GM12878 (cell line): ENCODE data around the gene AKNA. TPM values are rescaled to one million over a fixed set of nuclear protein-coding genes. Genes with fewer than 3 reads are reported as not detected.

Experiments
- ATF2 ChIP-seq: IDR thresholded peaks from 2 replicates; pipeline ENCODE4 v1.6.1; 2012; ENCODE audit warnings: low read length, inconsistent platforms
- BRCA1 ChIP-seq: IDR thresholded peaks from 2 replicates; pipeline ENCODE4 v1.6.1; 2011; ENCODE audit warnings: low read depth, low read length, improper control_type of control experiment
- DPF2 ChIP-seq: fragments of 450-650 bp; IDR thresholded peaks from 2 replicates; pipeline ENCODE4 v1.6.1; 2017; ENCODE audit warnings: mild to moderate bottlenecking
- ELK1 ChIP-seq: IDR thresholded peaks from 2 replicates; pipeline ENCODE4 v1.6.1; 2012; ENCODE audit warnings: low read depth, low read length, improper control_type of control experiment
- FOS ChIP-seq: IDR thresholded peaks from 3 replicates; pipeline ENCODE4 v1.6.1; 2011; ENCODE audit warnings: borderline replicate concordance; ENCODE audit not compliant: insufficient read length; ENCODE audit errors: extremely low read depth
- RFX5 ChIP-seq: IDR thresholded peaks from 2 replicates; pipeline ENCODE4 v1.6.1; 2011; ENCODE audit warnings: low read depth, low read length, improper control_type of control experiment
- SIN3A ChIP-seq: IDR thresholded peaks from 2 replicates; pipeline ENCODE4 v1.6.1; 2012; ENCODE audit warnings: low read depth, low read length, improper control_type of control experiment
- SPI1 ChIP-seq: IDR thresholded peaks from 2 replicates; pipeline ENCODE4 v1.6.1; 2011; ENCODE audit warnings: low read depth, mild to moderate bottlenecking, low read length, moderate library complexity, borderline replicate concordance; ENCODE audit not compliant: insufficient read depth
- polyA plus RNA-seq, 11 experiments: library from polyadenylated mRNA; depleted of rRNA in 4 of 11; unstranded in 6 of 11; stranded (reverse) in 5 of 11; fragments of >200 nt; fragmentation: Nextera tagmentation in 4 of 11; fragmentation: Illumina TruSeq in 1 of 11; extraction: Ambion mirVana in 4 of 11; extraction: Trizol in 1 of 11; gene quantifications; 1 replicate in 1 of 11; 2 replicates in 10 of 11; pipeline versions ENCODE4 v1.2.1 to v1.2.3, GENCODE V29; 2011 to 2016; ENCODE audit warnings: inconsistent platforms in 2 of 11, missing spikeins in 2 of 11, low read depth in 1 of 11
- total RNA-seq, 4 experiments: library from RNA; depleted of rRNA in 3 of 4; stranded (reverse); fragments of >200 nt in 3 of 4; fragmentation: Illumina TruSeq in 1 of 4; extraction: Trizol in 1 of 4; gene quantifications; 2 replicates each; pipeline versions ENCODE4 v1.2.1 to v1.2.3, GENCODE V29; 2013 to 2021

The AKNA gene
- total and polyA plus RNA-seq, 10 of the 15 experiments (the other 5 are each of a cell fraction or from before 2014, with no cell fraction given) = 1.6 to 132 (median 35.3) TPM

GRCh38 chr9:114370251-114370967 is 17.4 kb downstream of the AKNA start (continued):
- TF ChIP-seq SPI1 (no peak), ATF2 (no peak), DPF2 (no peak), BRCA1 (no peak), FOS (no peak), ELK1 (no peak), SIN3A (no peak), RFX5 (no peak)
